AG04449 (cell line): ENCODE results near the gene ADAT1.

Experiments
- CTCF ChIA-PET: fragments of 350-600 bp; formaldehyde crosslinking; extraction: SDS; loops from one replicate; lab custom pipeline; 2021; ENCODE audit warnings: antibody characterized with exemption; lab: Yijun Ruan, JAX
- POLR2A ChIA-PET: fragments of 400-600, 350-600 bp; formaldehyde crosslinking; extraction: SDS; loops from one replicate; lab custom pipeline; 2020; ENCODE audit warnings: antibody characterized with exemption, inconsistent platforms; lab: Yijun Ruan, JAX
- DNase-seq: peaks from one replicate; pipeline ENCODE4 v3.0.0-alpha.2; 2010; ENCODE audit warnings: low read depth, low spot score
- H3K4me3 ChIP-seq: 2 replicates; pipeline ENCODE4 v1.5.1; 2011; ENCODE audit warnings: low read depth, mild to moderate bottlenecking, control low read depth, low read length
- TF ChIP-seq, protein P1 (sequence below): IDR thresholded peaks from one replicate; pipeline ENCODE4 v1.5.1; 2011; ENCODE audit warnings: mild to moderate bottlenecking, moderate library complexity, low read length, control low read depth, inconsistent platforms; ENCODE audit not compliant: insufficient read depth; ENCODE audit errors: missing control alignments

ADAT1 gene

DNA sequence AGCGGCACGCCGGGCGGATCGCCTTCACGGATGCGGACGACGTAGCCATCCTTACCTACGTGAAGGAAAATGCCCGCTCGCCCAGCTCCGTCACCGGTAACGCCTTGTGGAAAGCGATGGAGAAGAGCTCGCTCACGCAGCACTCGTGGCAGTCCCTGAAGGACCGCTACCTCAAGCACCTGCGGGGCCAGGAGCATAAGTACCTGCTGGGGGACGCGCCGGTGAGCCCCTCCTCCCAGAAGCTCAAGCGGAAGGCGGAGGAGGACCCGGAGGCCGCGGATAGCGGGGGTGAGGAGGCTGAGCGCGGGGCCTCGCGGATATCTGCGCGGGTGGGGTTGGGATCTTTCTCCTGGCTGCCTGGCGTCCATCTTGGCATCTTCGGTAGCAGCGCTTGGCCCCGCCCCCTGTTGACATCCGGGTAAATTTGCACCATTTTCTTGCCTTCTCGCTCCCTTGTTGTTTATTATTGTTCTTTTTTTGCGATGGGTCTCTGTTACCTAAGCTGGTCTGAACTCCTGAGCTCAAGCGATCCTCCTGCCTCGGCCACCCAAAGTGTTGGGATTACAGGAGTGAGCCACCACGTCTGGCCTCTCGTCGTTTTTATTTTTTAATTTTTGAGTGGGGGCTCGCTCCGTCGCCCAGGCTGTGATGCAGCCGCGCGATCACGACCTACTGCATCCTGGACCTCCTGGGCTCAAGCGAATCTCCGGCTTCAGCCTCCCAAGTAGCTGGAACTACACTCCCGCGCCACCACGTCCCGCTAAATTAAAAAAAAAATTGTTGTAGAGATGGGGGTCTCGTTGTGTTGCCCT is 25.4 kb upstream of the ADAT1 start:
- no peak for DNase-seq
- ChIA-PET CTCF (interaction anchor here (1.0 to 3.1 kb wide), 6 partner anchors 11 to 449 kb away, joined by 3 to 17 read pairs (median 6); partner anchors contain the start of gene ADAT1), POLR2A (interaction anchor here (1.0 to 1.5 kb wide), 4 partner anchors 16 to 131 kb away, joined by 3 to 7 read pairs (median 4); partner anchors contain the start of gene ADAT1)
- H3K4me3 ChIP-seq = peak overlapping the region; percentile 98
- TF ChIP-seq, protein P1, sequence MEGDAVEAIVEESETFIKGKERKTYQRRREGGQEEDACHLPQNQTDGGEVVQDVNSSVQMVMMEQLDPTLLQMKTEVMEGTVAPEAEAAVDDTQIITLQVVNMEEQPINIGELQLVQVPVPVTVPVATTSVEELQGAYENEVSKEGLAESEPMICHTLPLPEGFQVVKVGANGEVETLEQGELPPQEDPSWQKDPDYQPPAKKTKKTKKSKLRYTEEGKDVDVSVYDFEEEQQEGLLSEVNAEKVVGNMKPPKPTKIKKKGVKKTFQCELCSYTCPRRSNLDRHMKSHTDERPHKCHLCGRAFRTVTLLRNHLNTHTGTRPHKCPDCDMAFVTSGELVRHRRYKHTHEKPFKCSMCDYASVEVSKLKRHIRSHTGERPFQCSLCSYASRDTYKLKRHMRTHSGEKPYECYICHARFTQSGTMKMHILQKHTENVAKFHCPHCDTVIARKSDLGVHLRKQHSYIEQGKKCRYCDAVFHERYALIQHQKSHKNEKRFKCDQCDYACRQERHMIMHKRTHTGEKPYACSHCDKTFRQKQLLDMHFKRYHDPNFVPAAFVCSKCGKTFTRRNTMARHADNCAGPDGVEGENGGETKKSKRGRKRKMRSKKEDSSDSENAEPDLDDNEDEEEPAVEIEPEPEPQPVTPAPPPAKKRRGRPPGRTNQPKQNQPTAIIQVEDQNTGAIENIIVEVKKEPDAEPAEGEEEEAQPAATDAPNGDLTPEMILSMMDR = no peak

DNA sequence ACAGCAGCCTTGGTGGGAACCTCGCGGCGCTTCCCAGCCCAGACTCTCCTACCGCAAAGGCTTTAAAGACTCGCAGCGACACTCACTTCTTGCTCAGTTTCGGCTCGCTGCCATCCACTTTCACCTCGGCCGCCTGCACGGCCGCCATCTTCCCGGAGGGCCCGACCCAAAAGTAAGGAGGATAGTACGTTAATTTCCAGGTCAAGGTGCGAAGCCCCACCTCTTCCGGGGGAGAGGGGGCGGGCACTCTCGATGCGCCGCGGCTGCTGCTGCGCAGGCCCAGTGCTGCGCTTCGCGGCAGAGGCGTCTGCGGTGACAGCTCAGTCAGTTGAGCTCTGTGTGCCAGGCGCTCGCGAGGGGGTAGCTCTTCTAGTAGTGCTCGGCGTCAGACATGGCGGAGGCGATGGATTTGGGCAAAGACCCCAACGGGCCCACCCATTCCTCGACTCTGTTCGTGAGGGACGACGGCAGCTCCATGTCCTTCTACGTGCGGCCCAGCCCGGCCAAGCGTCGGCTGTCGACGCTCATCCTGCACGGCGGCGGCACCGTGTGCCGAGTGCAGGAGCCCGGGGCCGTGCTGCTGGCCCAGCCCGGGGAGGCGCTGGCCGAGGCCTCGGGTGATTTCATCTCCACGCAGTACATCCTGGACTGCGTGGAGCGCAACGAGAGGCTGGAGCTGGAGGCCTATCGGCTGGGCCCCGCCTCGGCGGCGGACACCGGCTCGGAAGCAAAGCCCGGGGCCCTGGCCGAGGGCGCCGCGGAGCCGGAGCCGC is 24.6 kb upstream of the ADAT1 start, which contains the start of the genes KARS1 and TERF2IP:
TSS of gene KARS1 (minus strand) at position 174 of the 773 bp plus-strand sequence. CDS start at position 148, 26 bp downstream.
TSS of gene TERF2IP (plus strand) at position 282 of the 773 bp plus-strand sequence. CDS start at position 392, 110 bp downstream.
- CTCF ChIA-PET = interaction anchor here (1.0 to 3.1 kb wide), 5 partner anchors 11 to 448 kb away, joined by 3 to 17 read pairs (median 9); partner anchors contain the start of gene ADAT1
- peak within 1 kb of the TSS; percentile 98 for H3K4me3 ChIP-seq
- peak; percentile 56 for DNase-seq
- TF ChIP-seq, protein P1 = no peak
- POLR2A ChIA-PET = interaction anchor here (0.8 to 1.5 kb wide), 7 partner anchors 11 to 214 kb away, joined by 3 to 7 read pairs (median 3); partner anchors contain the start of gene ADAT1

DNA sequence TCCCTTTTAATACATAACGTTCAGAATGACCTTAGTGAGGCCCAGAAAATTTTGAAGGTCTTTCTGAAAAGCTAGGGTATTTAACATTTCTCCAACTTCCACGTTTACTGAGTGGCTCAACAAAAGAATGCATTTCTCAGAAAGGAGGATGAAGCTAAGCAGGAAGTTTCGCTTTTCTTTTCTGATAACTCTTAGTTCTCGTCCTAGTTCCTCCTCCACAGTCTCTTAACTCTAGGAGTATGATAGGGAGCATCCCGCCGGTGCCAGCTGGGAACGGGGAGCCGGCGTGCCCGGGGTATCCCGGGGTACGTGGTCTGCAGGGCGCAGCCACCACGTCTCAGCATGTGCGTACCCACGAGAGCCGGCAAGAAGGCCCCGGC is 24.0 kb upstream of the ADAT1 start:
- no peak for DNase-seq

DNA sequence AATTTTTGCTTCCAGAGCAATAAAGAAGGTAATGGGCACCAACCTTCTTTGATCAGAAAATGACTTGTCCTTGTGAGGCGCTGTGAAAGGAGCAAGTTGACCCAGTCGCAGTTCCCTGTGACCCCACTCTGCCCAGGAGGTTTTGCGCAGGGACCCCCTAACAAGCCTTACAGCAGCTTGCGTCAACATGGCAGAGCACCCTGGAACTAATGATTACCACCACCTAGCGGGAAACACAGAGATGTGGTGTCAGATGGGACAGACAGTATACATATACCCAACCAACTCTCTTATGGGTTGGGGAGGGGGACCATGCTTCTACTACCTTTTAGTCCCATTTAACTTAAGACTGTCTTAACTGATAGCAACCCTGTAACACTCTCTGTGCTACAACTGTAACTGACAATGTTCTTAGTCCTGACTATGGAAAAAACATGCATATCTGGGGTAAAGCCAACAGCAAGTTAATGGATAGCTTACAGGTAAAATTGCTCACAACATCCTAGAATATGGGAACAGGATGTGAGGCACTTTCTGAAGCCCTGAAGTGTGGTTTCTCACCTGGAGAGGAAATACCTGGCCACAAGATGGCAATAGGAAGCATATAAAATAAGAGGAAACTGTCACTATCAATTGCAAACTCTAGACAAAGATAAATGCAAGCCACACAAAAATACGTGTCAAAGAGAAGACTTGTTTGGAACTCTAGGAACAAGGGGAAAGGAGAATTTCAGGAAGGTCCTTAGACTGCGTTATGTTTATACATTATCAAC is 21.3 kb upstream of the ADAT1 start:
- TF ChIP-seq, protein P1 = no peak

More for the DNA sequence above, 24.0 kb upstream of the ADAT1 start:
- ChIA-PET CTCF (interaction anchor here (1.0 to 3.1 kb wide), 4 partner anchors 25 to 448 kb away, joined by 3 to 17 read pairs (median 11); partner anchors contain the start of gene ADAT1), POLR2A (interaction anchor here (0.8 to 1.5 kb wide), 6 partner anchors 12 to 213 kb away, joined by 3 to 7 read pairs (median 3); no protein-coding TSS in a partner anchor)
- TF ChIP-seq, protein P1 = no peak
- peak overlapping the region; percentile 98 for H3K4me3 ChIP-seq

DNA sequence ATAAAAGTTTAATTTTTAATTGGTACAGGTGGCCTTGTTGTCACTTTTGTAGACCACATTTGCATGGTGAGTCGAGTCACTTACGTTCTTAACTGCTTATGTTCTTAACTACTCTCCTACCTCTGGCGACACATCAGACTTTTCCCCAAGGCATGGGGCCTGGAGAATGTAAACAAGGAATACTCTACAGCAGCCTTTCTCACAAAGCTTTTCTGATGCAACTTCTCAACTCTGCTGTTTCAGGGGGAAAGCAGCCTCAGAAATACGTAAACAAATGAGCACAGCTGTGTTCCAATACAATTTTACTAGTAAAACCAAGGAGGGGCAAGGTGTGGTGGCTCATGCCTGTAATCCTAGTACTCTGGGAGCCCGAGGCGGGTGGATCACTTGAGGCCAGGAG is 17.5 kb upstream of the ADAT1 start:
- TF ChIP-seq, protein P1 = no peak
- CTCF ChIA-PET = interaction anchor here (0.8 kb wide), 1 partner anchor 11 kb away, joined by 3 read pairs; no protein-coding TSS in a partner anchor
- H3K4me3 ChIP-seq = no peak overlapping the region
- DNase-seq = no peak
- POLR2A ChIA-PET = no interaction called here

More for the DNA sequence above, 21.3 kb upstream of the ADAT1 start:
- H3K4me3 ChIP-seq = no peak overlapping the region
- DNase-seq = no peak
- POLR2A ChIA-PET = no interaction called here
- CTCF ChIA-PET = interaction anchor here (1.4 kb wide), 1 partner anchor 11 kb away, joined by 3 read pairs; no protein-coding TSS in a partner anchor
